Measurements from ENCODE around the gene KMT5B. TPM values are rescaled to one million over a fixed set of nuclear protein-coding genes. Genes with fewer than 3 reads are reported as not detected.

Gene KMT5B
- total and polyA plus RNA-seq, 2 of the 13 experiments (the other 11 are each of a cell fraction or from before 2014, with no cell fraction given) = 17.6 to 23.7 TPM

GRCh38 chr11:68257477-68258362 is 44.6 kb upstream of the KMT5B start (continued):
- peak; percentile 63; the same call in 1 of the 2 replicates for TF ChIP-seq ZNF362 (CRISPR knock-in tag; IDR thresholded peaks at IDR 0.05; ENCODE audit: borderline replicate concordance)
- peak; percentile 54; the same call in 1 of the 2 replicates for TF ChIP-seq ZNF331 (CRISPR knock-in tag; IDR thresholded peaks at IDR 0.05)
- 0 out of 2 replicates have a peak, but pooled peaks have one; percentile 28 for TF ChIP-seq ZNF558 (CRISPR knock-in tag; IDR thresholded peaks at IDR 0.05; ENCODE audit: borderline replicate concordance)
- TF ChIP-seq ZNF790 (CRISPR knock-in tag; IDR thresholded peaks at IDR 0.05; ENCODE audit: borderline replicate concordance) = peak; percentile 49; the same call in 1 of the 2 replicates
- TF ChIP-seq CENPX (CRISPR knock-in tag; IDR thresholded peaks at IDR 0.05) = no peak
- TF ChIP-seq ZNF569 (CRISPR knock-in tag; IDR thresholded peaks at IDR 0.05; ENCODE audit: borderline replicate concordance) = no peak
- TF ChIP-seq ZBTB20 (CRISPR knock-in tag; IDR thresholded peaks at IDR 0.05; ENCODE audit: borderline replicate concordance, low read depth) = peak; percentile 59; the same call in 1 of the 2 replicates
- peak; percentile 59 for TF ChIP-seq PHF5A (CRISPR knock-in tag; IDR thresholded peaks at IDR 0.05; ENCODE audit: low read depth, unreplicated experiment)
- peak; percentile 85 for TF ChIP-seq ZNF607 (CRISPR knock-in tag; IDR thresholded peaks at IDR 0.05; ENCODE audit: borderline replicate concordance)
- TF ChIP-seq ZNF781 (CRISPR knock-in tag; IDR thresholded peaks at IDR 0.05; ENCODE audit: borderline replicate concordance, not compliant biosample characterization) = peak; percentile 93
- TF ChIP-seq ZNF274 (CRISPR knock-in tag; IDR thresholded peaks at IDR 0.05) = peak; percentile 50; the same call in 1 of the 2 replicates
- TF ChIP-seq CBFB (CRISPR knock-in tag; IDR thresholded peaks at IDR 0.05) = no peak
- no peak for TF ChIP-seq ZSCAN22 (CRISPR knock-in tag; IDR thresholded peaks at IDR 0.05)
- TF ChIP-seq KAT7 (CRISPR knock-in tag; IDR thresholded peaks at IDR 0.05; ENCODE audit: borderline replicate concordance) = no peak; the same call in 1 of the 2 replicates
- TF ChIP-seq ZNF329 (CRISPR knock-in tag; IDR thresholded peaks at IDR 0.05; ENCODE audit: low read depth) = 0 out of 2 replicates have a peak, but pooled peaks have one; percentile 48
- TF ChIP-seq ZNF124 (CRISPR knock-in tag; IDR thresholded peaks at IDR 0.05) = peak; percentile 45; the same call in 1 of the 2 replicates
- TF ChIP-seq ZBTB25 (CRISPR knock-in tag; IDR thresholded peaks at IDR 0.05) = peak; percentile 73; the same call in 1 of the 2 replicates
- TF ChIP-seq ELF3 (CRISPR knock-in tag; IDR thresholded peaks at IDR 0.05) = peak; percentile 57; the same call in 1 of the 2 replicates
- TF ChIP-seq TARDBP (CRISPR knock-in tag; IDR thresholded peaks at IDR 0.05) = peak; percentile 59; the same call in 1 of the 2 replicates
- no peak for TF ChIP-seq ZFYVE20 (CRISPR knock-in tag; IDR thresholded peaks at IDR 0.05; ENCODE audit: borderline replicate concordance, low read depth)
- TF ChIP-seq ZBTB7B (CRISPR knock-in tag; IDR thresholded peaks at IDR 0.05) = no peak
- 0 out of 2 replicates have a peak, but pooled peaks have one; percentile 30 for TF ChIP-seq HBP1 (CRISPR knock-in tag; IDR thresholded peaks at IDR 0.05; ENCODE audit: low read depth)
- TF ChIP-seq KAT2B (IDR thresholded peaks at IDR 0.05; ENCODE audit: borderline replicate concordance, low read depth, low read length) = no peak
- no peak for TF ChIP-seq SETDB1 (CRISPR knock-in tag; IDR thresholded peaks at IDR 0.05; ENCODE audit: borderline replicate concordance)
- peak; percentile 58; the same call in 1 of the 2 replicates for TF ChIP-seq SMAD1 (CRISPR knock-in tag; IDR thresholded peaks at IDR 0.05; ENCODE audit: borderline replicate concordance, low read depth)

Measured in HepG2 (cell line).